Mesendoderm (in vitro differentiated cells): Measurements from ENCODE around the gene LLPH.

Source experiments
- DNase-seq: peaks from one replicate; pipeline ENCODE4 v3.0.0; 2013
- H2AK5ac ChIP-seq: 2 replicates; pipeline ENCODE4 v1.6.1; 2013; ENCODE audit warnings: low read length, inconsistent platforms
- H2BK120ac ChIP-seq: 2 replicates; pipeline ENCODE4 v1.6.1; 2013; ENCODE audit warnings: low read depth, mild to moderate bottlenecking, low read length, moderate library complexity, mixed read lengths
- H2BK15ac ChIP-seq: replicated peaks from 2 replicates; pipeline ENCODE4 v1.6.1; 2013; ENCODE audit warnings: low read depth, mild to moderate bottlenecking, moderate library complexity
- H2BK5ac ChIP-seq: 2 replicates; pipeline ENCODE4 v1.6.1; 2013; ENCODE audit warnings: low read length, inconsistent platforms
- H3K18ac ChIP-seq: 2 replicates; pipeline ENCODE4 v1.6.1; 2013; ENCODE audit warnings: mild to moderate bottlenecking, low read length, mixed read lengths
- H3K23ac ChIP-seq: one replicate; pipeline ENCODE4 v1.6.1; 2013; ENCODE audit warnings: low read length
- H3K27ac ChIP-seq: 2 replicates; pipeline ENCODE4 v1.5.1; 2013; ENCODE audit warnings: low read depth, mild to moderate bottlenecking, inconsistent platforms, low read length, moderate library complexity
- H3K27me3 ChIP-seq: 2 replicates; pipeline ENCODE4 v1.6.1; 2013; ENCODE audit warnings: low read length, control low read depth, mild to moderate bottlenecking, inconsistent platforms; ENCODE audit not compliant: insufficient read depth, poor library complexity
- H3K36me3 ChIP-seq: 2 replicates; pipeline ENCODE4 v1.6.1; 2013; ENCODE audit warnings: low read length, inconsistent platforms; ENCODE audit not compliant: control insufficient read depth, insufficient read depth
- H3K4ac ChIP-seq: one replicate; pipeline ENCODE4 v1.6.1; 2013; ENCODE audit warnings: low read depth, mild to moderate bottlenecking, low read length, moderate library complexity
- H3K4me1 ChIP-seq: 2 replicates; pipeline ENCODE4 v1.6.1; 2013; ENCODE audit warnings: low read depth, low read length, inconsistent platforms; ENCODE audit not compliant: control insufficient read depth
- H3K4me2 ChIP-seq: 2 replicates; pipeline ENCODE4 v1.6.1; 2013; ENCODE audit warnings: low read length
- H3K4me3 ChIP-seq: 2 replicates; pipeline ENCODE4 v1.5.1; 2013; ENCODE audit warnings: mild to moderate bottlenecking, low read length
- H3K56ac ChIP-seq: one replicate; pipeline ENCODE4 v1.6.1; 2013; ENCODE audit warnings: low read length
- H3K79me1 ChIP-seq: 2 replicates; pipeline ENCODE4 v1.6.1; 2013; ENCODE audit warnings: low read length, inconsistent platforms
- H3K79me2 ChIP-seq: 2 replicates; pipeline ENCODE4 v1.6.1; 2013; ENCODE audit warnings: mild to moderate bottlenecking, low read length; ENCODE audit not compliant: control insufficient read depth, insufficient read depth
- H3K9ac ChIP-seq: 2 replicates; pipeline ENCODE4 v1.6.1; 2013; ENCODE audit warnings: low read length, inconsistent platforms
- H4K5ac ChIP-seq: one replicate; pipeline ENCODE4 v1.6.1; 2013; ENCODE audit warnings: low read length
- H4K8ac ChIP-seq: one replicate; pipeline ENCODE4 v1.6.1; 2013; ENCODE audit warnings: low read depth, mild to moderate bottlenecking, control low read depth, low read length, moderate library complexity
- WGBS: extraction: QIAGEN DNeasy Blood & Tissue Kit; methylation state at CpG from one replicate; pipeline ENCODE4 v1.1.7; 2013; ENCODE audit warnings: low lambda C conversion rate, missing lambda C conversion rate; ENCODE audit not compliant: insufficient coverage; ENCODE audit errors: extremely low coverage; 5-methylcytosine and 5-hydroxymethylcytosine counted together

Gene LLPH

DNA sequence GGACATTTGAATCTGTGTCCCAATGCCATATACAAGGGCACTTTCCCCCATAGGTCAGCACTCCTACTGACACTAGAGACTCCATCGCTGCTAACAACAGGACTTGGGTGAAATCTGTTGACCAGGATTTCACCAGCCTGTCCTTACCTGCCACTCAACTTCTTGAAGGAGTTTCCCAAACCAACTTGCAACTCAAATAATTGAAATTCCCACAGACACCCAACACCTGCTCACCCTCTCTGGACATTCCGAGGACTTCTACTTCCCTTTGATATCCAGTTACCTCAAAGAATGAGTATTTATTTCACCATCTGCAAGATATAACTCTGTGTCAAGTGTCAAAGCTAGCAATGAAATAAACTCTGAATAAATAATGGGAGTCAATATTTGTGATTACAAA is 44.6 kb downstream of the LLPH start:
- no CpG with 5 or more reads among the region's 2 CpGs for WGBS
- H3K36me3 ChIP-seq, result no peaks in the 10 kb centered on the region
- no peak for DNase-seq
- H2AK5ac ChIP-seq, result no peak overlapping the region
- H3K27ac ChIP-seq, result no peak overlapping the region
- no peak overlapping the region for H3K18ac ChIP-seq
- H2BK5ac ChIP-seq, result no peak overlapping the region
- no peaks in the 10 kb centered on the region for H3K79me2 ChIP-seq
- no peak overlapping the region for H3K4me2 ChIP-seq
- no peaks in the 10 kb centered on the region for H3K27me3 ChIP-seq
- H3K9ac ChIP-seq, result no peak overlapping the region
- no peak overlapping the region for H3K4me3 ChIP-seq
- H3K79me1 ChIP-seq, result no peaks in the 10 kb centered on the region
- no peak overlapping the region for H3K56ac ChIP-seq
- H2BK15ac ChIP-seq, result no peak overlapping the region
- H3K4me1 ChIP-seq, result no peaks in the 10 kb centered on the region
- no peak overlapping the region for H3K23ac ChIP-seq
- H4K8ac ChIP-seq, result no peak overlapping the region
- no peak overlapping the region for H4K5ac ChIP-seq
- no peak overlapping the region for H3K4ac ChIP-seq
- no peak overlapping the region for H2BK120ac ChIP-seq

DNA sequence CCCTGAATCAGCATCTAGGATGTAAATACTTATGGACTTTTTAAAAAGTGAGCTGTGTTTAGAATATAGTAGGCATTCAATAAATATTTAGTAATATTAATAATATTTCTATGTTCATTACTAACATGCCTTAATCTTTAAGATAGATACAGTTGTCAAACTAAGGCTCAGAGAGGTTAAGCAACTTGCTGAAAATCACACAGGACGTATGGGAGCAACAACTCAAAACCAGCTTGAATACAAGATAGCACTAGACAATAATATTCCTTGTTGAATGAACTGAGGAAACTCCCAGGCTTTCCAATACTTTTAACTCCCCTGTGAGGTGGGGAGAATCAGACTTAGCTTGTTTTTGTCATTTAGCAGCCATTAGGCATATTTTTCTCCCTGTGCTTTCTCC is 45.3 kb downstream of the LLPH start:
- Histone ChIP-seq H3K23ac (no peak overlapping the region), H3K4me2 (no peak overlapping the region), H4K5ac (no peak overlapping the region), H3K27me3 (no peaks in the 10 kb centered on the region), H3K4me1 (no peaks in the 10 kb centered on the region), H2BK15ac (no peak overlapping the region), H3K79me1 (no peaks in the 10 kb centered on the region), H3K4me3 (no peak overlapping the region), H3K4ac (no peak overlapping the region), H2BK120ac (no peak overlapping the region), H3K27ac (no peak overlapping the region), H3K36me3 (no peaks in the 10 kb centered on the region), H2AK5ac (no peak overlapping the region), H3K56ac (no peak overlapping the region), H3K79me2 (no peaks in the 10 kb centered on the region), H3K9ac (no peak overlapping the region), H4K8ac (no peak overlapping the region), H3K18ac (no peak overlapping the region), H2BK5ac (no peak overlapping the region)
- WGBS, result no CpG with 5 or more reads among the region's 1 CpG
- no peak for DNase-seq

DNA sequence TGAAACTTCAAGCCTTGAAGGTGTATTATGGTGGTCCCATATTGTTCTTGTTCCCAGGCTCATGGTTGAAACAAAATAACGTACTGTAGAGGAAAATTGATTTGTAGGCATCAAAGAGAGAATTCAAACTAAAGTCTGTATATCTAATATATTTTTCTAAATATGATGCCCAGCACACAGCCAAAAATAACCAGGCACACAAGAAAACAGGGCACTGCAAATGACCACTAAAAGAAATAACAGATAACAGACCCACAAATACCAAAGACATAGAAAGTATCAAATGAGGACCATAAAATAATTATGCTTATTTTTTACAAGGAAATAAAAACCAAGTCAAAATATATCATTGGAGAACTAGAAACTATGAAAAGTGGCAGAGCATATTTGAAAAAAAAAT is 46.8 kb downstream of the LLPH start:
- Histone ChIP-seq H3K36me3 (no peaks in the 10 kb centered on the region), H2BK15ac (no peak overlapping the region), H3K79me2 (no peaks in the 10 kb centered on the region), H4K8ac (no peak overlapping the region), H4K5ac (no peak overlapping the region), H3K4me2 (no peak overlapping the region), H3K79me1 (no peaks in the 10 kb centered on the region), H3K4me3 (no peak overlapping the region), H3K4me1 (no peaks in the 10 kb centered on the region), H3K27ac (no peak overlapping the region), H3K23ac (no peak overlapping the region), H2BK5ac (no peak overlapping the region), H3K27me3 (no peaks in the 10 kb centered on the region), H3K4ac (no peak overlapping the region), H2BK120ac (no peak overlapping the region), H2AK5ac (no peak overlapping the region), H3K9ac (no peak overlapping the region), H3K18ac (no peak overlapping the region), H3K56ac (no peak overlapping the region)
- no peak for DNase-seq
- no CpG with 5 or more reads among the region's 1 CpG for WGBS

DNA sequence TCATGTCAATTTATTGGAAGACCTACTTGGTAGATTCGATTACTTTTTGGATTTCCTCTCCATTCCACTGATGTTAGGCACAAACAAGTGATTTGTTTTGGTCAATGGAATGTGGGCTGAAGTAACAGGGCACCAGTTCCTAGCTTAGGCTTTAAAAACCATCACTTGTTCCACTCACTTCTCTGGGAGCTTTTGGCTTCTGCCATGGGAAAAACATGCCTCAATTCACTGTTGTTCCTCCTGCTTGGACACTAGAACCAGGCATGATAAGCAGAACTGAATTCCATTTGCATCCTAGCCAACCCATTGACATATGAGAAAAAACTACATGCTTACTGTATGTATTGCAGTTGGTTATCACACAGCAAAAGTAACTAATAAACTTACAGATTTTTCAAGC is 47.8 kb downstream of the LLPH start:
- no peak for DNase-seq
- no peak overlapping the region for H3K9ac ChIP-seq
- H3K79me2 ChIP-seq, result no peaks in the 10 kb centered on the region
- WGBS, result no CpG with 5 or more reads among the region's 1 CpG
- no peak overlapping the region for H3K4me2 ChIP-seq
- no peaks in the 10 kb centered on the region for H3K36me3 ChIP-seq
- H3K27me3 ChIP-seq, result no peaks in the 10 kb centered on the region
- H2BK15ac ChIP-seq, result no peak overlapping the region
- H2BK5ac ChIP-seq, result no peak overlapping the region
- H3K79me1 ChIP-seq, result no peaks in the 10 kb centered on the region
- H3K23ac ChIP-seq, result no peak overlapping the region
- H2BK120ac ChIP-seq, result no peak overlapping the region
- H3K4me3 ChIP-seq, result no peak overlapping the region
- no peak overlapping the region for H3K27ac ChIP-seq
- no peak overlapping the region for H4K5ac ChIP-seq
- H3K4ac ChIP-seq, result no peak overlapping the region
- H3K56ac ChIP-seq, result no peak overlapping the region
- H3K18ac ChIP-seq, result no peak overlapping the region
- H4K8ac ChIP-seq, result no peak overlapping the region
- no peak overlapping the region for H2AK5ac ChIP-seq
- no peaks in the 10 kb centered on the region for H3K4me1 ChIP-seq

DNA sequence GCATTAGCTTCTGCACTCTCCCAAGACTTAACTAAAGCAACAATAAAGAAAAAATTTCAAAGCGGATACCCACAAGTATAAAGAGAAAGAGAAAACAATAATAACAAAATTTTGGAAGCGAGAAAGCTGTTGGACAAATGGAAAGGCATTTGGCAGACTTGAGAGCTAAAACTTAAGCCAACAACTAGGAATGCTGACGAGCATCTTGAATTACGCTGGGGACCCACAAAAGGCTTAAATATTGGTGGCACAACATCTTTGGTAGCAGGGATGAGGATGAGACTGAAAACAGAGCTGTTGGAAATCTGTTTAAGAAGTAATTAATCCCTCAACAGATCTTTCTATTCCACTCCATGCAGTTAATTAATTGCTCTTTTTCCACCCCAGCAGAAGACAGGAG is 49.8 kb downstream of the LLPH start:
- Histone ChIP-seq H4K5ac (no peak overlapping the region), H2BK120ac (no peak overlapping the region), H3K79me2 (no peaks in the 10 kb centered on the region), H3K23ac (no peak overlapping the region), H3K4me2 (no peak overlapping the region), H2BK15ac (no peak overlapping the region), H3K79me1 (no peaks in the 10 kb centered on the region), H2AK5ac (no peak overlapping the region), H3K4ac (no peak overlapping the region), H3K36me3 (no peaks in the 10 kb centered on the region), H2BK5ac (no peak overlapping the region), H3K56ac (no peak overlapping the region), H3K4me1 (no peaks in the 10 kb centered on the region), H4K8ac (no peak overlapping the region), H3K27me3 (no peaks in the 10 kb centered on the region), H3K9ac (no peak overlapping the region), H3K4me3 (no peak overlapping the region), H3K18ac (no peak overlapping the region), H3K27ac (no peak overlapping the region)
- DNase-seq, result no peak
- WGBS, result no CpG with 5 or more reads among the region's 4 CpGs

DNA sequence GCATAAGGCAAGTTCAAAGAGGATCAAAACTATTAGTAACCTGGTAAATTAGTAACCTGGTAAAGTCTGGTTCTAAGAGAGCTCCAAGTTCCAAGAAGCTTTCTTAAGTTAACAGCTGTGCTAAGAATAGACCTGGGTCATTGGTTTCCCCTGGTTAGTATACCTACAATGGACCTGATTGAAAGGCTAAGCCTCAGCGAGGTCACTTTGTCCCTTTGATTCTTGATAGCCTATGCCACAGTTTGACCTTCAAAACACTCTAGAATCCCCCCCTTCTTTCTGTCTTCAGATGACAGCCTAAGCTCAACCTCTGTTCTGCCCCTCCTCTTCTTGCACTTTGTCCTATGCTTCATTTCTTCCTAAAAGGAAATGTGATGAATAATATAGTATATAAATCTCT is 53.0 kb downstream of the LLPH start:
- Histone ChIP-seq H3K23ac (no peak overlapping the region), H3K27ac (no peak overlapping the region), H3K9ac (no peak overlapping the region), H3K79me2 (no peaks in the 10 kb centered on the region), H3K56ac (no peak overlapping the region), H3K18ac (no peak overlapping the region), H2BK15ac (no peak overlapping the region), H3K79me1 (no peaks in the 10 kb centered on the region), H4K5ac (no peak overlapping the region), H2BK5ac (no peak overlapping the region), H3K4ac (no peak overlapping the region), H2BK120ac (no peak overlapping the region), H3K4me2 (no peak overlapping the region), H3K4me1 (peaks cover 2% of the 10 kb centered on the region), H3K36me3 (no peaks in the 10 kb centered on the region), H2AK5ac (no peak overlapping the region), H3K27me3 (no peaks in the 10 kb centered on the region), H4K8ac (no peak overlapping the region), H3K4me3 (no peak overlapping the region)
- no peak for DNase-seq
- no CpG with 5 or more reads among the region's 1 CpG for WGBS
